HG03108 (cell line): ENCODE results near the gene AGTRAP.

Experiments used
- ATAC-seq: cut with Tn5 transposase; IDR thresholded peaks from one replicate; pipeline ENCODE4 v1.9.1; 2021; ENCODE audit warnings: moderate library complexity; ENCODE audit not compliant: unreplicated experiment

AGTRAP gene

GRCh38 chr1:11761285-11761684 lies 25.3 kb downstream of the AGTRAP start:
- ATAC-seq = no peak

- no peak for ATAC-seq
These were observed 26.1 kb downstream of the AGTRAP start, which contains the start of gene C1orf167 for GRCh38 chr1:11761988-11762406. TSS of gene C1orf167 (plus strand) at chr1:11762193. CDS start at chr1:11764401, 2,208 bp downstream.

GRCh38 chr1:11764115-11764514 lies 28.2 kb downstream of the AGTRAP start:
- ATAC-seq = no peak

GRCh38 chr1:11764519-11764918 lies 28.6 kb downstream of the AGTRAP start:
- ATAC-seq = no peak

- no peak for ATAC-seq
These were observed 29.9 kb downstream of the AGTRAP start for GRCh38 chr1:11765661-11766428.

GRCh38 chr1:11766429-11766776 lies 30.5 kb downstream of the AGTRAP start:
- ATAC-seq = no peak

DNA sequence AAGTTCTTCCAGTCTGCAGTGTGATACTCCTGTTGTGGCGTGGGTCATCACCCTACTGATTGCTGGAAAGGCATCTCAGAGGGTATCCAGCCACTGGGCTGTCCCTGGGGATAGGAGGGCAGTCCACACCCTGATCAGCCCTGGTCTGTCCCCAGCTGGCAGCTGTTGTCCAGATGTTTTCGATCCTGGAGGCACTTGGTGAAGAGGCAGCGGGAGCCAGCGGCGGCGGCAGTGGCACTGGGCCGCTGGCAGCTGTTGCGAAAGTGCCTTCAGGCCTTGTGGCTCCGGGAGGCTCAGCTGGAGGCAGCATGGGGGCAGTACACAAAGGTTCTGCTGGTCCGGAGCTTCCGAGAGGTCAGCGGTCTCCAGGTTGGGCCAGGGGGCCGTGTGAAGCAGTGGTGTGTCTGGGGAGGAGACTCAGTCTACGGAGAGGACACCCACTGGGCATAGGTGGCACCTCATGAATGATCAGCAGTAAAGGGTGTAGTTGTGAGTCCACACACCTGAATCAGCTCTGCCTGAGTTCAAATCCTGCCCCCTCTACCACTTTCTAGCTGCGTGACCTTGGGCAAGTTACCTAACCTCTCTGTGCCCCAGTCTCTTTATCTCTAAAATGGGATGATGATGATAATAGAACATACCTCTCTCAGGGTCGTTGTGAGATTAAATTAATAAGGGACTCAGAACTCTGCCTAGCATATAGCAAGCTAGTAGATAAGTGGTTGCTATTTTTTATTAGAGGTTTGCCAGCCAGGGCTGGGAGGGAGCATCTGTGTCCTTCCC lies 32.2 kb downstream of the AGTRAP start:
- no peak for ATAC-seq

DNA sequence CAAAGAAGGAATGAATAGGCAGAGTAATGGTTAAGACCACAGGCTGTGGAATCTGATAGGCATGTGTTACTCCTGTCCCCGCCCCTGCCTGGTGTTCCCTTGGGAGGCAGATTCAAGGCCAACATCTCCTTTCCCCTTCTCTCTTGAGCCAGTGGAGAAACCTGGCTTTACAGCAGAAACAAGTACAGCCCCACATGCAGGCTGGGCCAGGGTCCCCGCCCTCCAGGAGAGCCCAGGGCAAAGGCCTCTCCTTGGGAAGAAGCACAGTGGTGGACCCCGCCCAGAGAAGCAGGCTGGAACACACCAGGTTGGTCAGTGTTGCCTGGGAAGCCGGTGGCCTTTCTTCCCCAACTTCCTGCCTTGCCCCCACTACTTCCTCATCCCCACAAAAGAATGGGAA lies 32.9 kb downstream of the AGTRAP start:
- no peak for ATAC-seq

GRCh38 chr1:11769274-11769673 lies 33.3 kb downstream of the AGTRAP start:
- no peak for ATAC-seq

DNA sequence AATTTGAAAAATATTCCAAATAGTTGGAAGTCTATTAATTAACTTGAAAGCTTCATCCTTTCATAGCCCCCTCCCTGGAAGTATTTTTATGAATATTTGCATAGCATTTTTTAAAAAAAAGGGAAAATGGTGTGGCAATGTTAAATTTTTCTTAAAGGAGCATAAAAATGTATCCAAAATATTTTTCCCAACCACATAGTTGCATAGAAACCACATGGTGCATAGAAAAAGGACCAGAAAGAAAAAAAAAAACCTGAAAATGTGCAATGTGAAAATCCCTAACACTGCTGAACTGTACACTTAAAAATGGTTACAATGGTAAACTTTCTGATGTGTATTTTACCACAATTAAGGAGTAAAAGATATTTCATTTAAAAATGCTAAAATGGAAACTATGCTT lies 34.1 kb downstream of the AGTRAP start:
- ATAC-seq = no peak

DNA sequence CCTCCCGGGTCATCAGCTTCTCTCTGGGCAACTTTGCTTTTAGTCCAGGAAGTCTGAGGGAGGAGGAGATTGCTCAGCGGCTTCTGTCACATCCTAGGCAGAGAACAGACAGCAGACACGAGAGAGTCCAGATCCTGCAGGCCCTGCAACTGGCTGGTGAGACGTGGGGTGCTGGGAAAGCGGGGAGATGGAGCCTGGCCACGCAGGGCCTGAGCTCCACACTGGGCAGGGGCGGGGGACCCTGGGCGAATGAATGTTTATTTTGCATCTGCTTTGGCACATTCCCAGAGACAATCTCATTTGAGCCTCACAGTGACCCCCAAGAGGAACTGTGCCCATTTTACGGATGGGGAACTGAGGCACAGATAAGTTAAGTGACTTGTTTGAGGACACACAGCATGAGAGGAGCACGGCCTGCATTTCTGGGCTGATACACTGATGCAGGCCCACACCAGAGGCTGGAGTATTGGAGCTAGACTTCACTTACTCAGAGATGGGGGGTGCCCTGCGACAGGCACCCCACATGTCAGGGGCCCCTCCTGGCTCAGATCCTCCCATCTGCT lies 35.6 kb downstream of the AGTRAP start:
- no peak for ATAC-seq

DNA sequence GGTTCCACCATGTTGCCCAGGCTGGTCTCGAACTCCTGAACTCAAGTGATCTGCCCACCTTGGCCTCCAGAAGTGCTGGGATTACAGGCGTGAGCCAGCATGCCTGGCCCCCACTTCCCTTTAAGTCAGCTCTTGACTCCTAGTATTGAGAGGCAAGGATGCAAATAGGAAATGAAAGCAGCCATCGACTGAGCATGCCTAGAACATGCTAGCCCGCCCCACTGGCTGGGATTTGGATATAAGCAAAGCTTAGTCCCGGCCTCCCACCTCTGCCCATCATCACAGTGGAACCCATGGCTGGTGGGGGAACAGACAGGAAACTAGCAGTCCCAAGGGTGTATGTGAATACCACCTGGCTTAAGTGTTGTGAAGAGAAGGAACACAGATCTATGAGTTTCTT lies 36.5 kb downstream of the AGTRAP start:
- ATAC-seq = no peak

GRCh38 chr1:11774753-11775152 lies 38.8 kb downstream of the AGTRAP start:
- no peak for ATAC-seq

DNA sequence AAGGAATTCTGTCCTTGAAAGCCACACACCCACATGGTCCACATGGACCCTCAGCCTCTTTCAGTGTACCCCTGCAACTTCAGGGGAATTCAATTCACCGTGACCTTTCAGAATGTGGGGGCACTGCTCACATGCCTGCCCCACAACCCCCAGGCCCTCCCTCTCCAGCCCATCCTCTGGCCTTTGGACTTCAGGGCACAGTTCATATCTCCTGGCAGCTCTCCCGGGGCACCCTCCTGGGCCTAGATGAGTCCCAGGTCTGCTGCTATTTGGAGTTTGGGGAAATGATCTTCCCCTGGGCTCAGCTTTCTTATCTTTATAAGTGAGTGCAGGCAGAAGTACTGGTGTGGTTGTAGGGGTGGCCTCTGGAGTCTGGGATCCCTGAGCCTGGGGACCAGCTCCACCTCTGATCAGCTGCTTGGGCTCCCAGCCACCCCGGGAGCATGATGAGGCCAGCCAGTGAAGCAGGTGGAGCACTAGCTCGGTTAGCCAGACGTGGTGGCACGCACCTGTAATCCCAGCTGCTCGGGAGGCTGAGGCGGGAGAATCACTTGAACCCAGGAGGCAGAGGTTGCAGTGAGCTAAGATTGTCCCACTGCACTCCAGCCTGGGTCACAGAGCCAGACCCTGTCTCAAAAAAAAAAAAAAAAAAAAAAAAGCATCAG lies 41.9 kb downstream of the AGTRAP start:
- no peak for ATAC-seq

- no peak for ATAC-seq
These were observed 42.4 kb downstream of the AGTRAP start for GRCh38 chr1:11778336-11778735.

DNA sequence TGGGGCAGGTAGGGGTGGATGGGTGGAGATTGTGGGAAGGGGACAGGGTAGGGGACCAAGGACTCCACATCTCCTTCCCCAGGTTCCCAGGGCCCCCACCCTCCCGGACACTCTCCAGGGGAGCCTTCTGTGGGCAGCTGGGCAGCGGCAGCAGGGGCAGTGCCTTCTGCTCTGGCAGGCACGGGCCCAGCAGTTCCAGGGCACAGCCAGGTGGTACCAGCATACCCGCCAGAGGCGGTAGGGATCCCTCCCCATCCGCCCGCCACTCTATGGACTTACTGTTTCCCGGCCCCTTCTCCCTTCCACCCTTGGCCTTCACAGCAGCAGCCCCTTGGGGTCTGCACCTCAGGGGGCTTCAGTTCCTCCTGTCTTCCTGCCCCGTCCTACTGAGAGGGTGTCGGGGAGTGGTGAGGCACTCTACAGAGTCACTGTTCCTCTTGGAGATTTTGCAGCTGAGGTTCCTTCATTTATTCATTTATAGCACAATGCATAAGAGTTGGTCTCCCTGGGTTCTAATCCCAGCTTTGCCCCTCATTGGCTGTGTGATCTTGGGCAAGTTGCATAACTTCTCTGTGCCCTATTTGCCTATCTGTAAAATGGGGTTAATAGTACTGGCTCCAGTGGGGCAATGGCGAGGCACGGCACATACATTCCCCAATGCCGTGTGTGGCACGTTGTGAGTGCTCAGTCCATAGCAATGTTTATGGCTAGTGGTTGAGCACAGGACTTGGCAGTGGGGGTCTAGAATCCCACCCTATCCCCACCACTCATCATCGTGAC lies 43.1 kb downstream of the AGTRAP start:
- no peak for ATAC-seq

DNA sequence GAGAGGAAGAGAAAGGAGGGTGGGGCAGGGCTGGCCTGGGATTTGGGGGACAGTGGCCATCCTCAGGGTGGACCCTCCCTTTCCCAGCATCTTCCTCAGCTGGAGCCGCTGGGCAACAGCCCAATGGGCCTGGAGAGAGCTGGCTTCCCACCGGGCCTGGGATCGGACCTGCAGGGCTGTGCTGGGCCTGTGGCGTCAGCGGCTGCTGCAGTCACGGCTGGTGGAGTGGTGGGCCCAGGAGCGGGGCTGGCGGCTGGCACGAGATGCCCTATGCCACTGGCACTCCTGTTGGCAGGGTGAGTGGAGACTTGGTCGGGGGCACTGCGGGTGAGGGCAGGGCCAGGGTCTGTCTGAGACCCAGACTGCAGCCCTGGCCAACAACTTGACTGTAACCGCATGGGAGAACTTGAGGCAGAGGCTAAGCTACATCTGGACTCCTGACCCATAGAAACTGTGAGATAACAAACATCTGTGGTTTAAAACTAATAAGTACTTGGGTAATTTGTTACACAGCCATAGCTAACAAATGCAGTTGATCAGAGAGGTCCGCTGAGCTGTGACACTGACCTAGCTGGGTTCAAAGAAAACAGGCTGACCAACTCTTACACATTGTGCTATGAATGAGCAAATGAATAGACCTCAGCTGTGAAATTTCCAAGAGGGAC lies 43.9 kb downstream of the AGTRAP start:
- no peak for ATAC-seq

GRCh38 chr1:11780380-11781147 lies 44.6 kb downstream of the AGTRAP start:
- no peak for ATAC-seq

DNA sequence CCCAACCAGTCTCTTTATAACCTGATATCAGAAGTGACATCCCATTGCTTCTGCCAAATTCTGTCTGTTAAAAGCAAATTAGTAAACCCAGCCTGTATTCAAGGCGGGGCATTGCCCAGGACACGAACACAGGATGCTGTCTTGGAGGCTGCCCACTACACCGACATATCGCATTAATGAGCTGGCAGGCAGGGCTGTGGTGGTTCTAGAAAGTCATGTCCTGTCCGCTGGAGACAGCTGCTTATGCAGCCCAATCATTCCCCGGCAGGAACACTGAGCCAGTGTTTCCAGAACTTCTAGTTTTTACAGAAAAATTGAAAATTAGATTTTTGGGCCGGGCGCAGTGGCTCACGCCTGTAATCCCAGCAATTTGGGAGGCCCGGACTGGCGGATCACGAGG lies 45.4 kb downstream of the AGTRAP start:
- no peak for ATAC-seq
